Ramos (cell line): ENCODE measurements around the gene HLA-B.

Experiments
- in situ Hi-C: fragments of 300-500 bp; cut with MboI; formaldehyde crosslinking; loops from one replicate; pipeline ENCODE4 v1.14.3; 2022; ENCODE audit warnings: low sequenced_read_pairs; ENCODE audit not compliant: unreplicated experiment

Gene HLA-B

GRCh38 chr6:31354864-31355582 lies 2.0 kb downstream of the HLA-B start:
- in situ Hi-C loops: loop anchor here (5.0 kb wide), 1 partner anchor 88 kb away; no protein-coding TSS in a partner anchor

- in situ Hi-C loops: loop anchor here (5.0 kb wide), 1 partner anchor 87 kb away; no protein-coding TSS in a partner anchor
Observed at GRCh38 chr6:31354158-31354863, 2.7 kb downstream of the HLA-B start.

GRCh38 chr6:31353384-31353945 lies 3.5 kb downstream of the HLA-B start:
- in situ Hi-C loops: loop anchor here (5.0 kb wide), 1 partner anchor 86 kb away; no protein-coding TSS in a partner anchor

GRCh38 chr6:31352683-31353383 lies 4.1 kb downstream of the HLA-B start:
- in situ Hi-C loops: loop anchor here (5.0 kb wide), 1 partner anchor 86 kb away; no protein-coding TSS in a partner anchor

- in situ Hi-C loops: loop anchor here (5.0 kb wide), 1 partner anchor 85 kb away; no protein-coding TSS in a partner anchor
Observed at GRCh38 chr6:31352310-31352682, 4.7 kb downstream of the HLA-B start.

- in situ Hi-C loops: loop anchor here (5.0 kb wide), 1 partner anchor 84 kb away; no protein-coding TSS in a partner anchor
Observed at GRCh38 chr6:31351401-31352309, 5.3 kb downstream of the HLA-B start.

- in situ Hi-C loops: loop anchor here (5.0 kb wide), 1 partner anchor 84 kb away; no protein-coding TSS in a partner anchor
Observed at GRCh38 chr6:31351033-31351380, 6.0 kb downstream of the HLA-B start.

GRCh38 chr6:31350196-31351032 lies 6.6 kb downstream of the HLA-B start:
- in situ Hi-C loops: loop anchor here (5.0 kb wide), 1 partner anchor 83 kb away; no protein-coding TSS in a partner anchor

- in situ Hi-C loops: no loop called here
Observed at GRCh38 chr6:31349301-31349700, 7.7 kb downstream of the HLA-B start.

GRCh38 chr6:31345026-31345730 lies 11.8 kb downstream of the HLA-B start:
- in situ Hi-C loops: no loop called here

GRCh38 chr6:31340228-31340627 lies 16.8 kb downstream of the HLA-B start:
- in situ Hi-C loops: no loop called here

GRCh38 chr6:31339210-31339609 lies 17.8 kb downstream of the HLA-B start:
- in situ Hi-C loops: no loop called here

- in situ Hi-C loops: no loop called here
Observed at GRCh38 chr6:31336896-31337496, 20.0 kb downstream of the HLA-B start.

GRCh38 chr6:31332637-31333602 lies 24.1 kb downstream of the HLA-B start:
- in situ Hi-C loops: no loop called here

- in situ Hi-C loops: no loop called here
Observed at GRCh38 chr6:31328355-31328960, 28.5 kb downstream of the HLA-B start.

GRCh38 chr6:31321820-31322219 lies 35.2 kb downstream of the HLA-B start:
- in situ Hi-C loops: no loop called here
